ENCODE results near the gene LRRFIP2. TPM values are rescaled to one million over a fixed set of nuclear protein-coding genes. Genes with fewer than 3 reads are reported as not detected.

Gene LRRFIP2
- total RNA-seq, 4 donors from 2014 or later, result 85.7 to 103 (median 100.0) TPM

DNA sequence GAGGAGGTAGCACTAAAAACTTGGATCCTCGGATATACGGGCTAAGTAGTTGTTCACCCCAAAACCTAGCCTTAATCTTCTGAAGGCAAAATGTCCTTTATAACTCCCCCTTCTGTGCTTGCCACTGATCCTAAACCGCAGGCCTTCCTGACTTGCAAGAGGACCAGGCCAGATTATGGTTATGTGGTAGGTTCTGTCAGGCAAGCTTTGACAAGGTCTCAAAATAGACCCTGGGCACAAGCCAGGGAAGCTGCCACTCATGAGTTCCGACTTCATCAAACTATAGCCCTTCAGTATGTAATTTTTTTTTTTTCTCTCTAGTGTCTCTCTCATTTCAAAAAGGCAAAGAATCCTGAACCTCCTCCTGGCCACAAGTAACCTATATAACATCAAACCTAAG is 3.2 kb downstream of the LRRFIP2 start:
- H3K36me3 ChIP-seq, result peaks cover 0 to 11% of the 10 kb centered on the region in 2 donors
- in situ Hi-C loops (cut with MboI; ENCODE audit: low sequenced_read_pairs in 4 of 4) (no loop called here), intact Hi-C loops (cut with DNase I; ENCODE audit: low total_unique reads) (no loop called here)
- peak overlapping the region; percentile 48 to 76 (median 64) for H3K27ac ChIP-seq
- no peak overlapping the region for H3K4me3 ChIP-seq
- ATAC-seq (peak; percentile 37 to 59), DNase-seq (peak; percentile 51 to 69)
- TF ChIP-seq POLR2A (IDR thresholded peaks at IDR 0.05), result no peak
- TF ChIP-seq, protein P1, sequence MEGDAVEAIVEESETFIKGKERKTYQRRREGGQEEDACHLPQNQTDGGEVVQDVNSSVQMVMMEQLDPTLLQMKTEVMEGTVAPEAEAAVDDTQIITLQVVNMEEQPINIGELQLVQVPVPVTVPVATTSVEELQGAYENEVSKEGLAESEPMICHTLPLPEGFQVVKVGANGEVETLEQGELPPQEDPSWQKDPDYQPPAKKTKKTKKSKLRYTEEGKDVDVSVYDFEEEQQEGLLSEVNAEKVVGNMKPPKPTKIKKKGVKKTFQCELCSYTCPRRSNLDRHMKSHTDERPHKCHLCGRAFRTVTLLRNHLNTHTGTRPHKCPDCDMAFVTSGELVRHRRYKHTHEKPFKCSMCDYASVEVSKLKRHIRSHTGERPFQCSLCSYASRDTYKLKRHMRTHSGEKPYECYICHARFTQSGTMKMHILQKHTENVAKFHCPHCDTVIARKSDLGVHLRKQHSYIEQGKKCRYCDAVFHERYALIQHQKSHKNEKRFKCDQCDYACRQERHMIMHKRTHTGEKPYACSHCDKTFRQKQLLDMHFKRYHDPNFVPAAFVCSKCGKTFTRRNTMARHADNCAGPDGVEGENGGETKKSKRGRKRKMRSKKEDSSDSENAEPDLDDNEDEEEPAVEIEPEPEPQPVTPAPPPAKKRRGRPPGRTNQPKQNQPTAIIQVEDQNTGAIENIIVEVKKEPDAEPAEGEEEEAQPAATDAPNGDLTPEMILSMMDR (IDR thresholded peaks at IDR 0.05 in 4 of 5, conservative IDR thresholded peaks at IDR 0.05 in 1 of 5), result no peak
- no peaks in the 10 kb centered on the region for H3K27me3 ChIP-seq
- no peaks in the 10 kb centered on the region for H3K9me3 ChIP-seq
- peaks cover 43 to 57% of the 10 kb centered on the region in 2 donors for H3K4me1 ChIP-seq

- no peaks in the 10 kb centered on the region for H3K27me3 ChIP-seq
- peak overlapping the region; percentile 48 to 76 (median 64) for H3K27ac ChIP-seq
- peaks cover 43 to 57% of the 10 kb centered on the region in 2 donors for H3K4me1 ChIP-seq
- H3K36me3 ChIP-seq, result peaks cover 0 to 11% of the 10 kb centered on the region in 2 donors
- no peak for DNase-seq
- intact Hi-C loops (cut with DNase I; ENCODE audit: low total_unique reads) (no loop called here), in situ Hi-C loops (cut with MboI; ENCODE audit: low sequenced_read_pairs in 4 of 4) (no loop called here)
- TF ChIP-seq, protein P1 (IDR thresholded peaks at IDR 0.05 in 4 of 5, conservative IDR thresholded peaks at IDR 0.05 in 1 of 5), result no peak
- no peak for TF ChIP-seq POLR2A (IDR thresholded peaks at IDR 0.05)
- H3K9me3 ChIP-seq, result no peaks in the 10 kb centered on the region
- no peak overlapping the region for H3K4me3 ChIP-seq
- no peak for ATAC-seq
These were observed 3.9 kb downstream of the LRRFIP2 start for GRCh38 chr3:37170513-37170912.

DNA sequence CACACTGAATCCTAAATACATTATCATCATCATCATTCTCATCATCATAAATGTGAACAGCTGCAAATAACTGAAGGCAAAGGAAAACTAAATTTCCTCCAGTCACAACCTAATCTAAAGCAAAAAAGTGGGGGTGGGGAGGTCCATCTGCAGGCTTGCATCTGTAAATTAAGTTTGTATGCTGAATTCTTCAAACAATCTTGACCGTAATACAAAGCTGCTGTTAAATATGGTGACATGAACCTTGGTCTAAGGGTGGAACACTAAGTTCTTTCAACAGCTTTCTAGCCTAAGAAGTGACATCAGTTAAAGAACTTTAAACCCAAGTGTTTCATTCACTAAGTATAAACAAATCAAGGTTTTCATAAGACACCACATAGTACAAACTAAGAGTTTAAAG is 4.3 kb downstream of the LRRFIP2 start:
- Histone ChIP-seq H3K36me3 (peaks cover 0 to 11% of the 10 kb centered on the region in 2 donors), H3K4me3 (no peak overlapping the region), H3K9me3 (no peaks in the 10 kb centered on the region), H3K4me1 (peaks cover 42 to 57% of the 10 kb centered on the region in 2 donors), H3K27ac (peak overlapping the region; percentile 0 to 76 (median 58)), H3K27me3 (no peaks in the 10 kb centered on the region)
- ATAC-seq (no peak), DNase-seq (no peak)
- TF ChIP-seq, protein P1 (IDR thresholded peaks at IDR 0.05 in 4 of 5, conservative IDR thresholded peaks at IDR 0.05 in 1 of 5), result no peak
- no peak for TF ChIP-seq POLR2A (IDR thresholded peaks at IDR 0.05)
- intact Hi-C loops (cut with DNase I; ENCODE audit: low total_unique reads) (no loop called here), in situ Hi-C loops (cut with MboI; ENCODE audit: low sequenced_read_pairs in 4 of 4) (no loop called here)

DNA sequence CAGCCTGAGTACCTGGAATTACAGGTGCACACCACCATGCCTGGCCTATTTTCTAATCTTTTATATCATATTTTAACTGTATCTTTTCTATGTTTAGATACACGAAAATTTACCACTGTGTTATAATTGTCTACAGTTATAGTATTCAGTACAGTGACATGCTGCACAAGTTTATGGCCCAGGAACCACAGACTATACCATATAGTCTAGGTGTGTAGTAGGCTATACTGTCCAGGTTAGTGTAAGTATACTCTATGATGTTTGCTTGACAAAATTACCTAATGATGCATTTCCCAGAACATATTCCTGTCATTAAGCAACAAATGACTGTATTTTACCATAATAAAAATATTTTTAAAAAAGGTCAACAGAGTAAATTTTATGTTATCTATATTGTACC is 5.5 kb downstream of the LRRFIP2 start:
- no peaks in the 10 kb centered on the region for H3K27me3 ChIP-seq
- peak overlapping the region in 1 of 4 donors; percentile 76 for H3K27ac ChIP-seq
- in situ Hi-C loops (cut with MboI; ENCODE audit: low sequenced_read_pairs in 4 of 4) (no loop called here), intact Hi-C loops (cut with DNase I; ENCODE audit: low total_unique reads) (no loop called here)
- ATAC-seq, result no peak
- DNase-seq, result no peak
- H3K9me3 ChIP-seq, result no peaks in the 10 kb centered on the region
- H3K36me3 ChIP-seq, result peaks cover 0 to 11% of the 10 kb centered on the region in 2 donors
- TF ChIP-seq, protein P1 (IDR thresholded peaks at IDR 0.05 in 4 of 5, conservative IDR thresholded peaks at IDR 0.05 in 1 of 5), result no peak
- TF ChIP-seq POLR2A (IDR thresholded peaks at IDR 0.05), result no peak
- H3K4me1 ChIP-seq, result peaks cover 31 to 53% of the 10 kb centered on the region in 2 donors
- no peak overlapping the region for H3K4me3 ChIP-seq

All from gastrocnemius medialis (tissue), 4 donors.